GM15510 (cell line): ENCODE data around the gene SSBP3.

Source experiments
- POLR2A ChIP-seq: IDR thresholded peaks from 3 replicates; pipeline ENCODE4 v1.6.1; 2011; ENCODE audit warnings: borderline replicate concordance; ENCODE audit not compliant: insufficient read length; ENCODE audit errors: extremely low read depth

The SSBP3 gene

GRCh38 chr1:54273795-54274163, 132.4 kb downstream of the SSBP3 start:
- TF ChIP-seq POLR2A = no peak

- TF ChIP-seq POLR2A = no peak
Measured at GRCh38 chr1:54273092-54273794, 133.0 kb downstream of the SSBP3 start.

- TF ChIP-seq POLR2A = no peak
Measured at GRCh38 chr1:54272772-54273091, 133.5 kb downstream of the SSBP3 start.

GRCh38 chr1:54272134-54272533, 134.1 kb downstream of the SSBP3 start:
- no peak for TF ChIP-seq POLR2A

GRCh38 chr1:54271341-54271740, 134.9 kb downstream of the SSBP3 start:
- TF ChIP-seq POLR2A = no peak

GRCh38 chr1:54270543-54270942, 135.7 kb downstream of the SSBP3 start:
- no peak for TF ChIP-seq POLR2A

GRCh38 chr1:54268762-54269297, 137.4 kb downstream of the SSBP3 start:
- TF ChIP-seq POLR2A = no peak

GRCh38 chr1:54267815-54268761, 138.1 kb downstream of the SSBP3 start:
- TF ChIP-seq POLR2A = no peak

GRCh38 chr1:54266908-54267307, 139.3 kb downstream of the SSBP3 start:
- no peak for TF ChIP-seq POLR2A

GRCh38 chr1:54266195-54266594, 140.0 kb downstream of the SSBP3 start:
- no peak for TF ChIP-seq POLR2A

GRCh38 chr1:54265659-54266058, 140.5 kb downstream of the SSBP3 start:
- no peak for TF ChIP-seq POLR2A

- TF ChIP-seq POLR2A = no peak
Measured at GRCh38 chr1:54265126-54265525, 141.1 kb downstream of the SSBP3 start.

GRCh38 chr1:54263601-54264226, 142.5 kb downstream of the SSBP3 start:
- TF ChIP-seq POLR2A = no peak

GRCh38 chr1:54262244-54262643, 143.9 kb downstream of the SSBP3 start:
- TF ChIP-seq POLR2A = no peak

GRCh38 chr1:54260810-54261209, 145.4 kb downstream of the SSBP3 start:
- no peak for TF ChIP-seq POLR2A

- no peak for TF ChIP-seq POLR2A
Measured at GRCh38 chr1:54259546-54260140, 146.6 kb downstream of the SSBP3 start.

GRCh38 chr1:54257876-54258275, 148.3 kb downstream of the SSBP3 start:
- TF ChIP-seq POLR2A = no peak
